NCI-H2107 treated with DMSO at 0.1 percent for 48 hours (cell line): ENCODE results near the gene MAST2.
"Not testable (repeated sequence)": the region's sequence is repeated elsewhere in the genome, so short reads cannot be mapped to it uniquely, and the experiment has no call there.

Source experiments
- DNase-seq: peaks from one replicate; lab custom pipeline; 2025; ENCODE audit not compliant: unreplicated experiment; lab: John Stamatoyannopoulos, UW

Gene MAST2

DNA sequence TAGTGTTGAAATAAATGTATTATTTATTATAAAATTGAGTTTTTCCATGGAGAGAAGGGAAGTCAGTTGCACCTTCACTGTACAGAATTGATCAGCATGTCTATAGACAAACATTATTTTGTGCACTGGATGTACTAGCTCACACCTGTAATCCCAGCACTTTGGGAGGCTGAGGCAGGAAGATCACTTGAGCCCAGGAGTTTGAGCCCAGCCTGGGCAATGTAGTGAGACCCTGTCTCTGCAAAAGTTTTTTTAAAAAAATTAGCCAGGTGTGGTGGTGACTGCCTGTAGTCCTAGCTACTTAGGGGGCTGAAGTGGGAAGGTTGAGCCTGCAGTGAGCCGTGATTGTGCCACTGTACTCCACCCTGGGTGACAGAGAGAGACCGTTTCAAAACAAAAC lies 87.7 kb downstream of the MAST2 start:
- DNase-seq = no peak

GRCh38 chr1:45892068-45892785 lies 88.8 kb downstream of the MAST2 start:
- no peak for DNase-seq

DNA sequence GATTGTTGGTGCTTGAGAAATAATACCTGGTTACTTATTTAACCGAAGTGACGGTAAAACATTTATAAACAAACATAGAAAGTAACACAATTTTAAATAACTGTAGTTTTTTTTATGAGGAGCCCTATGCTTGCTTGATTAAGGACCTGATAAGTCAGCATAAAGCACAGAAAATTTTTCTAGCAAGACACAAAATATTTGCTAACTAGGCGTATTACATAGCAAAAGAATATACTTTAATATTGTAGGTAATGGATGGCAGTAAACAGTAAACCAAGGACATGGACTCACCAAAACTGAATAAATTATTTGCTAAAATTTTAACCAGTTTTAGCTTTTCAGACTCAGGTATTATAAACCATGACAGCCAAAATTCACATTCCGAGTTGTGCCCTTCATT lies 90.9 kb downstream of the MAST2 start:
- DNase-seq = no peak

GRCh38 chr1:45894921-45895320 lies 91.5 kb downstream of the MAST2 start:
- no peak for DNase-seq

- DNase-seq = no peak
Measured at GRCh38 chr1:45895406-45895805, 92.0 kb downstream of the MAST2 start.

DNA sequence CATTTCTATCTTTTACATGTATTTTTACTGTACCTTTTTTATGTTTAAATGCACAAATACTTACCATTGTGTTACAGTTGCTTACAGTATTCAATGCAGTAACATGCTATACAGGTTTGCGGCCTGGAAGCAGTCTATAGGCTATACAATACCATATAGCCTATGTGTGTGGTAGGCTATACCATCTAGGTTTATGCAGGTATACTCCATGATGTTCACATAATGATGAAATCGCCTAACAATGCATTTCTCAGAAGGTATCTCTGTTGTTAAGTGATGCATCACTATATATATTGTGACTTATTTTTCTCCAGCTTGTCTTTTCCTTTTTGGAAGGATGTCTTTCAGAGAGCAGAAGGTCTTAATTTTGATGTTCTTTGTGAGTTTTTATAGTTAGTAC lies 103.5 kb downstream of the MAST2 start:
- no peak for DNase-seq

DNA sequence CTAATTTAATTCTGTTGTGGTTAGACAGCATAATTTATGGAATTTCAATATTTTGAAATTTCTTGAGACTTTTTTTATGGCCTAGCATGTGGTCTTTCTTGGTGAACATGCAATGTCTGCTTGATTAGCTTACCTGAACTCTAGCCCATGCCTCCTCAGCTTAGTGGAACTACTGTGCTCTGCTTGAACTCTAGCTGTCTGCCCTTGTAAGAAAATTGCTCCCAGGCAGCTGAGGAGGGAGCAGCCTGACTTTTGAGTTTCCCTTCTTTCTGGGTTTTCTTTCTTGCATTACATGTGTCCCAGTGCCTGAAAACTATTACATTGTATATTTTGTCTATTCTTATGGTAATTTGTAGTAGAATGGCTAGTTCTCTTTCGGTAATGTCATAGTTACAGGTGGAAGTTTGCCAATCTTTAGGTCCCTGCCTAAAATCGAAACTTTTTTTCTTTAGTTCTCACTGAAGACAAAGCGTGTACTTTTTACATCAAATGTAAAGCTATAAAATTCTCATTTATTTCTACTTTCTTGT lies 105.3 kb downstream of the MAST2 start:
- DNase-seq = no peak

DNA sequence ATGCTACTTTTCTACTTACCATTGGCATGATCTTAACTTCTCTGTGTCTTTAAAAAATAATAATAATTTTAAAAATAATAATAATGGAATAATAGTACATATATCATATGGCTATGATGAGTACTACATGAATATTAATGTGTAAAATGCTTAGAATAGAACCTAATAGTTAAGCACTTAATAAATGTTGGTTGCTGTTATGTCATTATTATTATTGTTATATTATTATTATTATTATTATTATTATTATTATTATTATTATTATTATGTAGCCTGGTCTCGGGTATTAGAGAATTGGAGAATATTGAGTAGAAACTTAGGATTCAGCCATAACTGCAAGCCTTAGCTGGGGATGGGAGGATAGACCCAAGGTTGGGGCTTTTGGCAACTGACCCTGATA lies 108.2 kb downstream of the MAST2 start:
- no peak for DNase-seq

DNA sequence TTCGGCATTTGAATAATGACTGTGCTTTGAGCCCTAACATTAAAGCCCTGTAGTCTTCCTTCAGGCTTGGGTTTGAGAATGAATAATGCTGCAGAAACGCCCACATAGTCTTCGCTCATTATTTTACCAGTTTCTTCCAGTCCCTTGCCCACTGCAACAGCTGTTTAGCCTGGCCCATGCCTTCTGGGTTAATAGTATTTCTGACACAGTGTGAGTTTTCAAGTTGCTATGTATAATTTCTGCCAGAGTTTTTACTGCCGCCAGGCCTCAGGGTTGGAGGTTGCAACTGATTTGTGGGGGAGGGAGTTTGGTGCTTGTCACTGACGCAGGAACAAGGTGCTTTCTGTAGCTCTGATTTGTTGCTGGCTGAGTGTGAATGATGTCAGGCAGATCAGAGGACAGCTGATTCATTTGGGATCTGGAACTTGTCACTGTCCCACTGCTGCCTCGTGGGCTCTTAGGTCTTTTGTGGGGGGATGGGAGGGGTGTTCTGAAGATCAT lies 109.8 kb downstream of the MAST2 start:
- no peak for DNase-seq

DNA sequence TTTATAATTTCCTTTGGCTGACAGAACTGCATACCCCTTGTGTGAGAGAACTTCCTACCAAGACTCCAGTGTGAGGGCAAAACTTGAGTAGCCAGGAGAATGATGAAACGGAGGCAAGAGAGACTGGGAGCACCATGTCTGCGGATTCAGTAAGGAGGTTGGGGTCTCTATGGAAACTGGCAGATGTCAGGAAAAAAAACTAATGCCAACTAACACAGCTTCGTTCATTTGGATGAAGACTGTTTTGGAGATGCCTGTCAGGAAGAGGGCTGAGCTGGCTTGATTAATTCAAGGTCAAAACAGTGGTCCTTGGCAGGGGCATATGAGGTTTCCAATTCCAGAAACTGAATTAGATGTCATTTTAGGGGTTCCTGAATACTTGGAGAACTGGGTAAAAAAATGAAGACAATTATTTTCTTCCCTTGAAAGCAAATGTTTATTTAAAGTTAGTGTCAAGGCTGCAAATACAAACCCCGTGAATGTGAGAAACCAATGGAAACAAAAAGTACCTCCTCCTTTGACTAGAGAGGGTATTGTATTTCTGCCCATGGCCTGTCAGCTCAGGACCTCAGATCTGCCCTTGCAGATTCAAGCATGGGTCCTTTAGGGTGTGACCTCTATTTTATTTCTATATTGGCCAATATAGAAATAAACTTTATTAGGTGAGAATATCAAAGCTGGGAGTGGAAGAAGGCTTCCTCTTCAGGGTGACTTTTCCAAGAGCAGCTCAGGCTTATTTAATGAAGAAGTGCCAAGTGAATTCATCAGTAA lies 110.5 kb downstream of the MAST2 start:
- DNase-seq = no peak

- no peak for DNase-seq
Measured at GRCh38 chr1:45914836-45915235, 111.4 kb downstream of the MAST2 start.

- no peak for DNase-seq
Measured at GRCh38 chr1:45922374-45922773, 119.0 kb downstream of the MAST2 start.

DNA sequence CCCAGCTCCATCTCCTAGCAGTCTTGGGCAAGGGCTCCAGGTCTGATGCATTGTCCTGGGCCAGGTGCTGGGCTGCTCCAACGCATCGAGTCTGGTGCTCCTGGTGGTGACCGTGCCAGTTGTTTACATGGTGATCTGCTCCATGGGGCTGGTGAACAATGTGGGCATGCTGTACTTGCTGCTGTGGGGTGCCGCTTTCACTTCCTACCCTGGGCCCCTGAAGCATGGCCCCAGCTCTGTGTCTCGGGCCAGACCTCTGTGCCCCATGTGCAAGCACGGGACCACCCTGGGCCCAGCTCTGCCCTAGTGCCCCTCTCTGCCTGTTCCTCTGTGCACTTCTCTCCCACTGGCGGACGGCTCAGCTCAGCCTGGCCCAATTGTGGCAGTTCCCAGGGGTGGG lies 119.4 kb downstream of the MAST2 start:
- DNase-seq = no peak

DNA sequence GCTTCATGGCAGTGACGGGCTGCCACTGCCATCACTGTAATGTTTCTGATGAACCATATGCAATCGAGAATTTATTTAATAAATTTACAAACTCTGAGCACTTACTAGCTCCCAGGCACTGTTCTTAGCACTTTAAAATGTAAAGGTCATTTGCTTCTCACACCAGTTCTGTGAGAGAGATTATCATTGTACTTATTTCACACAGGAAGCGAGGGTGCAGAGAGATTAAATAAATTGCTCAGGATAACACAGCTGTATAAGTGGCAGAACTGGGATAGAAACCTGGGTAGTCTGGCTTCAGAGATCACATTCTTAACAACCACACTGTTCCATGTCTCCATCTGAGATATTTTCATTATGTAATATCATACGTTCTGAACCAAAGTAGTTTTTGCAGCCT lies 119.9 kb downstream of the MAST2 start:
- DNase-seq = no peak

GRCh38 chr1:45924736-45925135 lies 121.3 kb downstream of the MAST2 start:
- no peak for DNase-seq

GRCh38 chr1:45925728-45926287 lies 122.4 kb downstream of the MAST2 start:
- no peak for DNase-seq

GRCh38 chr1:45926330-45926729 lies 122.9 kb downstream of the MAST2 start:
- no peak for DNase-seq

- DNase-seq = not testable (repeated sequence)
Measured at GRCh38 chr1:45927231-45927915, 124.0 kb downstream of the MAST2 start.

DNA sequence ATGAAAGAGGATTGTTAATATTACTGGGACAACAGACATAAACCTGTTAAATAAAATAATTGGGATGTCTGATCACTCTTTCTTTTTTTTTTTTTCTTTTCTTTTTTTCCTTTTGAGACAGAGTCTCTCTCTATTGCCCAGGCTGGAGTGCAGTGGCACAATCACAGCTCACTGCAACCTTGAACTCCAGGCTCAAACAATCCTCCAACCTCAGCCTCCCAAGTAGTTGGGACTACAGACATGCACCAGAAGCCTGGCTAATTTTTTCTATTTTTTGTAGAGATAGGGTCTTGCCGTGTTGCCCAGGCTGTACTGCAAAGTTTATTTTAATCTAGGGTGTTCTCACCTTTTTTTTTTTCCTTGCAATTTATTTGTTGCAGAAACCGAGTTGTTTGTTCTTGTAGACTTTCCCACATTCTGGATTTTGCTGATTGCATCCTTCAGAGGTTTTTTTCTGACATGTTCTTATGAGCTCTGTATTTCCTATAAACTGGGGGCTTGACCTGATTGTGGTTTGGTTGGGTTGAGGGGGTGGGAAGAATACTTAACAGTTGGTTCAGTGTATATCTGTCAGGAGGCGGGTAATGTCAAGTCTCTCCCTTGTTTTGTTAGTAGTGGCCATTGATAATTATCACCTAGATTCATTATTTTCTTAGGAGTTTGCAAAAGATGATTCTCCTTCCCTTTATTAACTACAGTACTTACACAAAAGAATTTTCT lies 125.2 kb downstream of the MAST2 start:
- DNase-seq = no peak

GRCh38 chr1:45929257-45929687 lies 125.9 kb downstream of the MAST2 start:
- peak; percentile 27 for DNase-seq
